Inflammatory macrophage treated with lipopolysaccharide for 1 hour (primary cell): ENCODE results near the gene UCP1.
A peak's percentile ranks its signal among the peaks of the same experiment; 100 is the strongest.

Source experiments
- DNase-seq, 2 donors: peaks; one replicate each; pipeline ENCODE4 v3.0.0-alpha.2; 2020 to 2022

Gene UCP1

GRCh38 chr4:140568507-140569306 is at the start of gene UCP1:
Gene UCP1 (minus strand): TSS chr4:140568961. CDS start chr4:140568729, 232 bp downstream.
- peak; percentile 1 to 9 for DNase-seq

DNA sequence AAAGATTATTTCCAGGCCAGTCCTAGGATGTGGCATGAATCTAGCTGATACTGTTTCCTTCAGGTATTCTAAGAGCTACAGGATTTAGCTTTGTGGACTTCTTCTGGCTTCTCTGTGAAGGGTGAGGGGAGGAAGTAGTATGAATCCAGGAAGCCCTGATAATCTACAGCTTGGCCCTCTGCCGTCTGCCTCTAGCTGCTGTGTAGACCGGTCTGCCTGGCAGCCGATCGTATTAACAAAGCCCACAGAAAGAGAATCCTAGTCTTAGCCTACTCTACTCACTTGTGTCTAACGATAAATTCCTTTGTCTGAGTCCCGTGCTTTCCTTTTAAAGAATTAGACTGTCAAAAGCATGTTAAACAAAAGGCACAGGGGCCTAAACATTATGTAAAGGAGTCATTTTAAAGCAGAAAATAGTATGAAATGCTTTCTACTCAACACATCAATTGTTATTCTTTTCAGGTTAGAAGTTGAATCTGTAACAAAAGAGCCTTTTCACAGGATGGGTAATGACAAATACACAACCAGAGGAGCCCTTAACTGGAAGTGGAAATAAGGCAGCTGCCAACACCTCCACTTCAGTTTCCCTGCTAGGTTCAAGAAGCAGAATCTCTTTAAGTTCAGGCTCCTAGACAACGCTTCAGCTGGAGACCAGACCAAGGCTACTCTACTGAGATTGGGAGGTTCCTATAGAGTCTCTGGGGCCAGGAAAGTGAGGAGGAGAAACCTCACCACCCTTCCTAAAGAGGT is 48.9 kb upstream of the UCP1 start:
- DNase-seq, result no peak

GRCh38 chr4:140615451-140615850 is 46.7 kb upstream of the UCP1 start:
- DNase-seq, result no peak

- DNase-seq, result peak in 1 of 2 donors; percentile 18
Observed at GRCh38 chr4:140612357-140612756, 43.6 kb upstream of the UCP1 start.

DNA sequence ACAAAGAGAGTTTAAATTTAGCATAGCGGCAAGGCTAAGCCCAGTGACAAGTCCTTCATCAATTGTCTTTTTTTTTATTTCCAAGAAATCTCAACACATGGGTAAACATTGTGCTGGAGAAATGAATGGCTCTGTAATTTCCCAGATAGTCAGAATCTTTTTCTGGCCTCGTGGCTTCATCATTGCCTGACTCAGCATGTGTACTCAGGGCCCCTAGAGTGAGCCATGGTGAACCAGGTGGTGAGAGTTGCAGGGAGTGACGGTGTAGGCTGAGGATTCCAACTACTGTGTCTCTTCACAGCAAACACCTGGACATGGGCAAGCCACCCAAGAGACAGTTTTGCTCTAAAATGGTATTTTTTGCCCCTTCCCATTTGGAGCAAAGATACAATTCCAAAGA is 43.1 kb upstream of the UCP1 start:
- DNase-seq, result no peak

GRCh38 chr4:140609548-140610425 is 41.0 kb upstream of the UCP1 start:
- DNase-seq, result peak; percentile 24 to 74

DNA sequence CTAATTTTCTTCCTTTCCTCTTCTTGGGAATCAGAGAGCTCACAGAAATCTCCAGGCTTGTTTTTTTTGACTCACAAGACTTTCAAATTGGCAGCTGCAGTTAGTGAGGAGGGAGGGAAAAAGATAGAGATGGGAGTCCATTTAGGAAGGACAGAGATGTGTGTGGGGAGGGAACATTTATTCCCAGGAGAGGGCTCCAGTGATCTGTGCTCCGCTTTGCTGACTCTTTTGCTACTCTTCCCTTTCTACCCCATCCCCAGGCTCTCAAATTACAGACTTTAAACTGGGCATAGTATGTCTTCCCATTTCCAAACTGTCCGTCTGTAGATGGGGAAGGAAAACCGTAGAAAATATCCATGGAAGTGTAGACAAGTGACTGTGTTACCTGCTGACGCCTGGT is 39.1 kb upstream of the UCP1 start:
- no peak for DNase-seq

DNA sequence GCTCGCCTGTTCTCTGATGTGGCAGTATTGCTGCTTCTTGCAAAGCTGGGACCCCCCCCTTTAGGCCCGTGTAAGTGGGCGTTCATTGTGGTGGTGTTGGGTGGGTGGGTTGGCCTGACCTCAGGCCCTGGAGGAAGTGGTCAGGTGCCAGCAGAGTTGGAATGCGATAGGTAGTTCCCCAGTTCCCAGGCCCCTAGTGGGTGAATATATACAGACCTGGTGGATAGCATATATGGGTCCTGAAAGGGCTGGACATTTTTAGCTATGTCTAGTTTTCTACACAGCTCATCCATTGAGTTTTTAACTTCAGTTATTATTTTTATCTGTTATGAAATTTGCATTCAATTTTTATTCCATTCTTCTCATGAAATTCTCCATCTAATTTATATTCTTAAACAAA is 35.8 kb upstream of the UCP1 start:
- DNase-seq, result no peak

GRCh38 chr4:140603286-140603685 is 34.5 kb upstream of the UCP1 start:
- no peak for DNase-seq

- DNase-seq, result no peak
Observed at GRCh38 chr4:140602714-140603113, 34.0 kb upstream of the UCP1 start.

GRCh38 chr4:140600408-140600807 is 31.6 kb upstream of the UCP1 start:
- DNase-seq, result no peak

GRCh38 chr4:140595065-140595464 is 26.3 kb upstream of the UCP1 start:
- no peak for DNase-seq

DNA sequence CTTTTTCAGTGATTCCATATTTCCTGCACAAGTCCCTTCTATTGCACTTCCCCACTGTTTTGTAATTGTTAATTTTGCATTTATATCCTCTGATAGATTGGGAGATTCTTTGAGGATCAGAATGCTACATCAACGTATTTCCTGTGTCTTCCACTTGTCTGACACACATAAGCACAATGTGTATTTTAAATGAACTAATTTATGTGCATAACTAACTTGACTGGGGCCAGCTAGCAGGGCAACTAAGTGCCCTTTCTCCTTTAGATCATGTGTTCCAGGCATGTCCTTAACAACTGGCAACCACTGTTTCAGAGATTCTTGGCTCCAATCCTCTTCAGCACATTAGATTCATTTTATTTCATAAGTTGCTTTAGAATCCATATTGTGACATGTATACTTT is 15.7 kb upstream of the UCP1 start:
- no peak for DNase-seq

- DNase-seq, result no peak
Observed at GRCh38 chr4:140581078-140581477, 12.3 kb upstream of the UCP1 start.

DNA sequence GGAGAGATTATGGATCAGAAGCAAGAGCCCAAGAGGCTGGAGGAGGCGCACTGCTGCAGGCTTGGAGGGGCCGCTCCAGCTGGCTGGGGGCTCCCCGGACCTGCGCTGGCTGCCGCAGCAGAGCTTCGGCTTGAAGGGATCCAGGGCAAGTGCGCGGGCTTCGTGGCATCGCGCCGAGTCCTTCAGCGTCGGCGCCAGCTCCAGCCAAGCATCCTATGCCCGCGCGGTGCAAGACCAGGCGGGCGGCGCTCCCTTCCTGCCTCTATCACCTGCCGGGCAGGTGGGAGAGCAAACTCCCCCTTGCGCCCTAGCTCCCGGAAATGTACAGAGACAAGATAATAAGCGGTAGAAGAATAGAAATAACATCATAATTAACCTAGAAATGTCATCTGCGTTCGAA is 10.5 kb upstream of the UCP1 start:
- no peak for DNase-seq

- DNase-seq, result no peak
Observed at GRCh38 chr4:140575489-140575888, 6.7 kb upstream of the UCP1 start.

GRCh38 chr4:140571620-140572019 is 2.9 kb upstream of the UCP1 start:
- DNase-seq, result no peak

- no peak for DNase-seq
Observed at GRCh38 chr4:140569307-140569638, 512 bp upstream of the UCP1 start.

DNA sequence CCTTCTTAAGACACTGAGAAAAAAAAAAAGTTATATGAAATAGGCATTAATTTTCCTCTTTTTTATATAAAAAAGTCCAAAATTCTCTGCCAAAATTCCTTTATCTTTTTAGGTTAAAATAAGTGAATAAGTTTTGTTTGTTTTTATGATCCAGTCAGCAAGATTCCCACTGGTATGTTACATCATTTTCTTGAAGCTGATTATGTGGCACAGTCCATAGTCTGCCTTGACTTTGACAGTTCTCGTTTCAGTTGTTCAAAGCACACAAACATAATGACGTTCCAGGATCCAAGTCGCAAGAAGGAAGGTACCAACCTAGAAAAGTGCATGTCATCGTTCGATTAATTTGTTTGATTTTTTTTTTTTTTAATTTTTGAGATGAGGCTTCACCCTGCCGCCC is 9.1 kb downstream of the UCP1 start:
- no peak for DNase-seq

- no peak for DNase-seq
Observed at GRCh38 chr4:140557831-140558435, 10.8 kb downstream of the UCP1 start.

DNA sequence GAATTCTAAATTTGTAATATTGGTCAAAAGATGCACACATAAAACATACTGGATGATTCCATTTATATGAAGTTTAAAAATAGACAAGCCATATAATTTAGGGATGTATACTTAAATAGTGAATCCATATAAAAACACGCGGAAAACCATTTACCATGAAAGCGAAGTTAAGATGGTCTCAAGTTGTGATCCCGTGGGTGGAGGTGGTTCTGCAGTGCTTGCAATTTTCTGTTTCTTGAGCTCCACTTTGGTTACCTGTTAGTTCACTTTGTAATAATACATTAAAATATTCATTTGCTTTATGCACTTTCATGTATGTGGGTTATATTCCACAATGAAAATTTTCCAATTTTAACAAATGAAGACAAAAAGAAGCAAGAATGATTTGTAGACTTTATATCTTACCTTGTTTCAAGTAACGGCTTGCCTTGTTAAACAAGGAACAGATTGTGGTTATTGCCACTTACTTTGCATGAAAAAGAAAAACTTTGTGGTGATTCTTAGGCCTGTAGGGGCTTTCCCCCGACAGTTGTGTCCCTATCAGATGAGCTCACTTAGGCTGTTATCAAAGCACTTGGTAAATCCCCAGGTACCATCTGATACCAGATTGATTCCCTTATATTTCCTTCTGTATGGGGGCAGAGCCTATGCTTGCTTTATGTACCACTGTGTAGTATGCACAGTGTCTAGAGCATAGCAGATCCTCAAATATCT is 12.2 kb downstream of the UCP1 start:
- DNase-seq, result no peak

DNA sequence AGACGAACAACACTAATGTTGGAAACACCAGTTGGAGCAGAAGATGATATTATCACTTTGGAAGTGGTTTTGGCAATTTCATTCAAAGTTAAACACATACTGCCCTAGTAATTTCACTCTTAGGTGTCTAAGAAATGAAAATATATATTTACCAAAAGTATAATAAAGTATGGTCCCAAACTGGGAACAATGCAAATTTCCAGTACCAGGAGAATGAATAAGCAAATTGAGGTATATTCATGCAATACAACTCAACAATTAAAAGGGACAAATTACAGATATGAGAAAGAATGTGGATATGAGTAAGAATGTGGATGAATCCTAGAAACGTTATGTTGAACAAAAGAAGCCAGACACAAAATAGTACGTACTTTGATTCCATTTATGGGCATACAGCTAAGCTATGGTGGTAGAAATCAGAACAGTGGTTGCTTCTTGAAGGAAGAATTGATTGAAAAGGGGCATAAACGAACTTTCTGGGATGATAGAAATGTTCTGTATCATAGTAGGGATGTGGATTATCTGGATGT is 34.7 kb downstream of the UCP1 start:
- DNase-seq, result no peak
